GM21717 (cell line): Measurements from ENCODE around the gene SEC14L3.
"Not testable (repeated sequence)": the region's sequence is repeated elsewhere in the genome, so short reads cannot be mapped to it uniquely, and the experiment has no call there.

Experiments
- ATAC-seq: cut with Tn5 transposase; IDR thresholded peaks from one replicate; pipeline ENCODE4 v1.9.1; 2021; ENCODE audit warnings: mild to moderate bottlenecking, moderate library complexity; ENCODE audit not compliant: unreplicated experiment

The SEC14L3 gene

GRCh38 chr22:30486118-30486517 lies 14.3 kb upstream of the SEC14L3 start:
- ATAC-seq = no peak

GRCh38 chr22:30485362-30485988 lies 13.7 kb upstream of the SEC14L3 start:
- ATAC-seq = no peak

- no peak for ATAC-seq
Observed at GRCh38 chr22:30483169-30483568, 11.4 kb upstream of the SEC14L3 start.

- ATAC-seq = no peak
Observed at GRCh38 chr22:30481711-30482110, 9.9 kb upstream of the SEC14L3 start.

- no peak for ATAC-seq
Observed at GRCh38 chr22:30479981-30480380, 8.2 kb upstream of the SEC14L3 start.

- no peak for ATAC-seq
Observed at GRCh38 chr22:30474683-30475424, 3.0 kb upstream of the SEC14L3 start.

- no peak for ATAC-seq
Observed at GRCh38 chr22:30474121-30474520, 2.3 kb upstream of the SEC14L3 start.

GRCh38 chr22:30472994-30473720 lies 1.3 kb upstream of the SEC14L3 start:
- no peak for ATAC-seq

GRCh38 chr22:30470655-30471054 lies 1.2 kb downstream of the SEC14L3 start:
- no peak for ATAC-seq

- no peak for ATAC-seq
Observed at GRCh38 chr22:30469165-30469564, 2.7 kb downstream of the SEC14L3 start.

GRCh38 chr22:30460555-30460954 lies 11.3 kb downstream of the SEC14L3 start:
- ATAC-seq = not testable (repeated sequence)

GRCh38 chr22:30460147-30460546 lies 11.7 kb downstream of the SEC14L3 start:
- ATAC-seq = no peak

- ATAC-seq = no peak
Observed at GRCh38 chr22:30459181-30460052, 12.4 kb downstream of the SEC14L3 start.

- no peak for ATAC-seq
Observed at GRCh38 chr22:30457981-30458380, 13.8 kb downstream of the SEC14L3 start.

- no peak for ATAC-seq
Observed at GRCh38 chr22:30455075-30455840, 16.6 kb downstream of the SEC14L3 start.

GRCh38 chr22:30453731-30454510 lies 17.9 kb downstream of the SEC14L3 start:
- no peak for ATAC-seq

GRCh38 chr22:30452861-30453260 lies 19.0 kb downstream of the SEC14L3 start:
- no peak for ATAC-seq

- not testable (repeated sequence) for ATAC-seq
Observed at GRCh38 chr22:30451488-30451887, 20.3 kb downstream of the SEC14L3 start.

GRCh38 chr22:30447656-30448055 lies 24.2 kb downstream of the SEC14L3 start:
- no peak for ATAC-seq
